Caco-2 (cell line): ENCODE results near the gene ZNF331. TPM values are rescaled to one million over a fixed set of nuclear protein-coding genes. Genes with fewer than 3 reads are reported as not detected.

Experiments used
- BruUV-seq: library from RNA; stranded (reverse); fragments of 400-500 nt; replicated peaks from 2 replicates; lab custom pipeline; 2021; lab: Mats Ljungman, UMichigan
- CTCF ChIA-PET: fragments of 300-600 bp; sonication (Branson Sonifier 250); formaldehyde crosslinking; loops from one replicate; lab custom pipeline; 2022; ENCODE audit warnings: antibody characterized with exemption; lab: Charles Lee
- POLR2A ChIA-PET: fragments of 300-600 bp; sonication (Branson Sonifier 250); formaldehyde crosslinking; loops from one replicate; lab custom pipeline; 2022; ENCODE audit warnings: antibody characterized with exemption; lab: Charles Lee
- DNase-seq, 2 experiments: peaks; one replicate each; pipeline versions ENCODE4 v3.0.0 to v3.0.0-alpha.2; 2020 to 2022
- H3K27me3 ChIP-seq: replicated peaks from 2 replicates; pipeline ENCODE4 v1.6.0; 2011; ENCODE audit warnings: low read length; ENCODE audit not compliant: control insufficient read depth, insufficient read depth
- H3K36me3 ChIP-seq: 2 replicates; pipeline ENCODE4 v1.5.1; 2011; ENCODE audit warnings: low read length; ENCODE audit not compliant: control insufficient read depth, insufficient read depth
- H3K4me1 ChIP-seq: fragments of 250-450 bp; sonication (Bioruptor Pico); 2 replicates; pipeline ENCODE4 v1.5.1; 2020; ENCODE audit warnings: mild to moderate bottlenecking
- H3K4me3 ChIP-seq: 2 replicates; pipeline ENCODE4 v1.5.1; 2011; ENCODE audit warnings: low read depth, mild to moderate bottlenecking, control low read depth, low read length
- H3K9me3 ChIP-seq: fragments of 250-450 bp; sonication (Bioruptor Pico); 2 replicates; pipeline ENCODE4 v1.5.1; 2020; ENCODE audit warnings: mild to moderate bottlenecking, moderate library complexity
- H3K27ac Mint-ChIP-seq: one replicate; pipeline ENCODE4 v1.8.0; 2022; ENCODE audit warnings: mixed read lengths; ENCODE audit not compliant: unreplicated experiment
- H3K27me3 Mint-ChIP-seq: one replicate; pipeline ENCODE4 v1.8.0; 2022; ENCODE audit warnings: mixed read lengths; ENCODE audit not compliant: insufficient read depth, unreplicated experiment
- H3K36me3 Mint-ChIP-seq: one replicate; pipeline ENCODE4 v1.8.0; 2022; ENCODE audit warnings: mild to moderate bottlenecking, mixed read lengths; ENCODE audit not compliant: insufficient read depth, unreplicated experiment
- H3K4me1 Mint-ChIP-seq: one replicate; pipeline ENCODE4 v1.8.0; 2022; ENCODE audit warnings: low read depth, mixed read lengths; ENCODE audit not compliant: unreplicated experiment
- H3K4me3 Mint-ChIP-seq: one replicate; pipeline ENCODE4 v1.8.0; 2022; ENCODE audit warnings: mild to moderate bottlenecking, moderate library complexity, mixed read lengths; ENCODE audit not compliant: unreplicated experiment
- H3K9me3 Mint-ChIP-seq: one replicate; pipeline ENCODE4 v1.8.0; 2022; ENCODE audit warnings: mixed read lengths; ENCODE audit not compliant: unreplicated experiment
- intact Hi-C: fragments of 100-400 bp; cut with micrococcal nuclease; formaldehyde crosslinking; loops from one replicate; pipeline ENCODE4 v1.10.0; 2022; ENCODE audit not compliant: unreplicated experiment
- total RNA-seq: library from RNA; stranded (reverse); gene quantifications from 2 replicates; pipeline ENCODE4 v1.2.3, GENCODE V29; 2022
- TF ChIP-seq, protein P1 (sequence below), 2 experiments: fragments of 200-600 bp in 1 of 2; IDR thresholded peaks; 1 replicate in 1 of 2; 2 replicates in 1 of 2; pipeline versions ENCODE4 v1.5.1 to v1.8.0; 2011 to 2022; ENCODE audit warnings: antibody characterized with exemption in 1 of 2, control low read depth in 1 of 2, inconsistent platforms in 1 of 2, low read depth in 1 of 2, low read length in 1 of 2, mild to moderate bottlenecking in 1 of 2, moderate library complexity in 1 of 2; ENCODE audit not compliant: insufficient read depth in 1 of 2, severe bottlenecking in 1 of 2, unreplicated experiment in 1 of 2

Gene ZNF331
- total RNA-seq, 1 experiment from 2014 or later = 42.2 TPM

DNA sequence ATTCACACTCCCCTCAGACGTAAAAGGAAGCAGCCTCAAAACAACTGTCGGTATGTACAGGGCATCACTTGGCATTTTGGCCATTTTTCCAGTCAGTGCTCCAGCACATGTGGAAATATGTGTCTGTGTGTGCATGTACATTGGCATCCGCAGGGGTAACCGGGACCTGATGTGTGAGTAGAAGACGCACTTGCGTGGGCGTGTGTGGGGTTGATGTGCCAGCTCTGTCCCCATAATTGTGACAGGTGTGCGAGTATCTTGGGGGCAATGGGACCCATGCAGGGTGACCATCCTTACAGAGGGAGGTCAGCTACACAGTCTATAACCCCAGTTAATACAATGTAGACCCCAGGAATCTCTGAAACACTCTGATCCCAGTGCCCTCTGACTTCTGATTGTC, 7.3 kb upstream of the ZNF331 start:
- peaks cover 11% of the 10 kb centered on the region for H3K9me3 ChIP-seq
- ChIA-PET CTCF (no interaction called here), POLR2A (no interaction called here)
- no peaks in the 10 kb centered on the region for H3K36me3 ChIP-seq
- no peak for DNase-seq
- intact Hi-C loops = no loop called here
- Mint-ChIP-seq H3K4me1 (no peaks in the 10 kb centered on the region), H3K27ac (no peak overlapping the region), H3K9me3 (peaks cover 6% of the 10 kb centered on the region), H3K36me3 (peaks cover 34% of the 10 kb centered on the region), H3K27me3 (no peaks in the 10 kb centered on the region), H3K4me3 (no peak overlapping the region)
- BruUV-seq = no TSS peak
- no peaks in the 10 kb centered on the region for H3K27me3 ChIP-seq
- TF ChIP-seq, protein P1, sequence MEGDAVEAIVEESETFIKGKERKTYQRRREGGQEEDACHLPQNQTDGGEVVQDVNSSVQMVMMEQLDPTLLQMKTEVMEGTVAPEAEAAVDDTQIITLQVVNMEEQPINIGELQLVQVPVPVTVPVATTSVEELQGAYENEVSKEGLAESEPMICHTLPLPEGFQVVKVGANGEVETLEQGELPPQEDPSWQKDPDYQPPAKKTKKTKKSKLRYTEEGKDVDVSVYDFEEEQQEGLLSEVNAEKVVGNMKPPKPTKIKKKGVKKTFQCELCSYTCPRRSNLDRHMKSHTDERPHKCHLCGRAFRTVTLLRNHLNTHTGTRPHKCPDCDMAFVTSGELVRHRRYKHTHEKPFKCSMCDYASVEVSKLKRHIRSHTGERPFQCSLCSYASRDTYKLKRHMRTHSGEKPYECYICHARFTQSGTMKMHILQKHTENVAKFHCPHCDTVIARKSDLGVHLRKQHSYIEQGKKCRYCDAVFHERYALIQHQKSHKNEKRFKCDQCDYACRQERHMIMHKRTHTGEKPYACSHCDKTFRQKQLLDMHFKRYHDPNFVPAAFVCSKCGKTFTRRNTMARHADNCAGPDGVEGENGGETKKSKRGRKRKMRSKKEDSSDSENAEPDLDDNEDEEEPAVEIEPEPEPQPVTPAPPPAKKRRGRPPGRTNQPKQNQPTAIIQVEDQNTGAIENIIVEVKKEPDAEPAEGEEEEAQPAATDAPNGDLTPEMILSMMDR (IDR thresholded peaks at IDR 0.05; ENCODE audit: insufficient read depth in 1 of 2, low read depth in 1 of 2, low read length in 1 of 2, severe bottlenecking in 1 of 2, unreplicated experiment in 1 of 2) = no peak
- H3K4me3 ChIP-seq = no peak overlapping the region
- H3K4me1 ChIP-seq = no peaks in the 10 kb centered on the region

DNA sequence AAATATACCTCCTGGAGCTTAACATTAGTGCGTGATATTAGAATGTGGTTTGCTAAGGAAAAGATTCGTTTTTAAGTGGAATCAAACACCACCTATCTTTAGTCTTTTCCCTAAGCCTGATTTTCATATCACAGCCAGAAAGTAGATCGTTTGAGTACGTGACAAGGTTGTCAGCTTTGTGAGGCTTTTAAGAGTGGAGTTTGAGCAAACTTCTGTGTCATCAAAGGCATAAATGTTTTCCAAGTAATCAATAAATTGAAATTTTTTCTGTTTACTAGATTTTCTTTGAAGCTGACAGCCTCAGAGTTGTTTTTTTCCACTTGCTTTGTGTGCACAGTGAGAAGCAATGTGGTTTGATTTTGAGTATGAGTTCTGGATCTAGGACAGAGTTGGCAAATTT, 6.5 kb upstream of the ZNF331 start:
- POLR2A ChIA-PET = no interaction called here
- Histone ChIP-seq H3K9me3 (peaks cover 2% of the 10 kb centered on the region; the same call in 1 of the 2 replicates), H3K27me3 (no peaks in the 10 kb centered on the region), H3K4me1 (peaks cover 8% of the 10 kb centered on the region), H3K4me3 (no peak overlapping the region), H3K36me3 (no peaks in the 10 kb centered on the region)
- H3K9me3 Mint-ChIP-seq = no peaks in the 10 kb centered on the region
- no peak overlapping the region for H3K4me3 Mint-ChIP-seq
- no peak overlapping the region for H3K27ac Mint-ChIP-seq
- TF ChIP-seq, protein P1 (IDR thresholded peaks at IDR 0.05; ENCODE audit: insufficient read depth in 1 of 2, low read depth in 1 of 2, low read length in 1 of 2, severe bottlenecking in 1 of 2, unreplicated experiment in 1 of 2) = no peak
- no peak for DNase-seq
- H3K27me3 Mint-ChIP-seq = no peaks in the 10 kb centered on the region
- H3K36me3 Mint-ChIP-seq = peaks cover 28% of the 10 kb centered on the region
- H3K4me1 Mint-ChIP-seq = no peaks in the 10 kb centered on the region
- intact Hi-C loops = no loop called here
- CTCF ChIA-PET = no interaction called here
- BruUV-seq = no TSS peak

DNA sequence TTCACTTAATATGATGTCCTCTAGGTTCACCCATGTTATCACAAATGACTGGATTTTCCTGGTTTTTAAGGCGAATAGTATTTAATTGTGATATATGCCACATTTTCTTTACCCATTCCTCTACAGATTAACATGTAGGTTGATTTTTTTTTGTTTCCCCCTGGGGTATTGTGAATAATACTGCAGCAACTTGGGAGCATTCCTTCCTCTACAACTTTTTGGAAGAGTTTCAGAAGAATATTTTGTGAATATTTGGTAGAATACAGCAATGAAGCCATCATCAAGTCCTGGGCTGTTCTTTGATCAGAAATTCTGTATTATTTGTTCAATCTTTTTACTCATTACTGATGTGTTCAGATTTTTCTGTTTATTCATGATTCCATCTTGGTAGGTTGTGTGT, 5.6 kb upstream of the ZNF331 start:
- intact Hi-C loops = no loop called here
- ChIA-PET CTCF (no interaction called here), POLR2A (no interaction called here)
- Mint-ChIP-seq H3K4me1 (no peaks in the 10 kb centered on the region), H3K36me3 (peaks cover 31% of the 10 kb centered on the region), H3K9me3 (no peaks in the 10 kb centered on the region), H3K27me3 (no peaks in the 10 kb centered on the region), H3K27ac (no peak overlapping the region), H3K4me3 (no peak overlapping the region)
- TF ChIP-seq, protein P1 (IDR thresholded peaks at IDR 0.05; ENCODE audit: insufficient read depth in 1 of 2, low read depth in 1 of 2, low read length in 1 of 2, severe bottlenecking in 1 of 2, unreplicated experiment in 1 of 2) = no peak
- H3K4me1 ChIP-seq = peaks cover 14% of the 10 kb centered on the region
- no peak for DNase-seq
- no peaks in the 10 kb centered on the region for H3K27me3 ChIP-seq
- no peak overlapping the region for H3K4me3 ChIP-seq
- no TSS peak for BruUV-seq
- H3K9me3 ChIP-seq = no peaks in the 10 kb centered on the region
- no peaks in the 10 kb centered on the region for H3K36me3 ChIP-seq
